ENCODE measurements around the gene MAP3K3. TPM values are rescaled to one million over a fixed set of nuclear protein-coding genes. Genes with fewer than 3 reads are reported as not detected.

The MAP3K3 gene
- polyA plus RNA-seq, 1 donor from 2014 or later: 16.6 TPM

DNA sequence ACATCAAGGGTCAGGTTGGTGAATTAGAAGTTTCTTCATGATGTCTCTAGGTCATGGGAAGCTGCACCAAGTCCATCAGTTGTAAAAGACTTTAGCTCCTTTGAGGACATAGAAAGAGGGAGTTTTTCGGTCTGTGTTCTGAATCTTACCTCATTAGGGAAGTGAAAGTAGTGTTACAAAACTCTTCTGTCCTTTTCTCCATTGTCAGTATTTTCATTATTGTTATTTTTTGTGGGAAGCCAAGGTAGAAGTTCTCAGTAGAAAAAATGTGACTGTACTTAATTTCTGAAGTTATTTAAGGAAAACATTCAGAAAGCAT, 24.2 kb downstream of the MAP3K3 start:
- no peaks in the 10 kb centered on the region for H3K9me2 ChIP-seq (ENCODE audit: insufficient read depth, low read length)
- no peaks in the 10 kb centered on the region for H3K9me3 ChIP-seq (ENCODE audit: low read length)
- H3K79me2 ChIP-seq (replicated peaks; ENCODE audit: insufficient read depth, low read length): no peaks in the 10 kb centered on the region
- no peak overlapping the region for H3K4me2 ChIP-seq (ENCODE audit: low read length)
- H3K27me3 ChIP-seq (ENCODE audit: insufficient read depth, low read depth, low read length): no peaks in the 10 kb centered on the region
- no peak overlapping the region for H3K27ac ChIP-seq (ENCODE audit: low read length)
- H4K20me1 ChIP-seq (ENCODE audit: insufficient read depth): no peaks in the 10 kb centered on the region
- TF ChIP-seq EZH2 (IDR thresholded peaks at IDR 0.05; ENCODE audit: borderline replicate concordance, insufficient read depth, low read length, poor library complexity, severe bottlenecking) (no peak), EP300 (conservative IDR thresholded peaks at IDR 0.05; ENCODE audit: poor library complexity, severe bottlenecking) (no peak), TAF1 (IDR thresholded peaks at IDR 0.05; ENCODE audit: low read depth) (no peak), SMC3 (conservative IDR thresholded peaks at IDR 0.05; ENCODE audit: poor library complexity) (no peak)
- TF ChIP-seq, protein P1, sequence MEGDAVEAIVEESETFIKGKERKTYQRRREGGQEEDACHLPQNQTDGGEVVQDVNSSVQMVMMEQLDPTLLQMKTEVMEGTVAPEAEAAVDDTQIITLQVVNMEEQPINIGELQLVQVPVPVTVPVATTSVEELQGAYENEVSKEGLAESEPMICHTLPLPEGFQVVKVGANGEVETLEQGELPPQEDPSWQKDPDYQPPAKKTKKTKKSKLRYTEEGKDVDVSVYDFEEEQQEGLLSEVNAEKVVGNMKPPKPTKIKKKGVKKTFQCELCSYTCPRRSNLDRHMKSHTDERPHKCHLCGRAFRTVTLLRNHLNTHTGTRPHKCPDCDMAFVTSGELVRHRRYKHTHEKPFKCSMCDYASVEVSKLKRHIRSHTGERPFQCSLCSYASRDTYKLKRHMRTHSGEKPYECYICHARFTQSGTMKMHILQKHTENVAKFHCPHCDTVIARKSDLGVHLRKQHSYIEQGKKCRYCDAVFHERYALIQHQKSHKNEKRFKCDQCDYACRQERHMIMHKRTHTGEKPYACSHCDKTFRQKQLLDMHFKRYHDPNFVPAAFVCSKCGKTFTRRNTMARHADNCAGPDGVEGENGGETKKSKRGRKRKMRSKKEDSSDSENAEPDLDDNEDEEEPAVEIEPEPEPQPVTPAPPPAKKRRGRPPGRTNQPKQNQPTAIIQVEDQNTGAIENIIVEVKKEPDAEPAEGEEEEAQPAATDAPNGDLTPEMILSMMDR (IDR thresholded peaks at IDR 0.05; ENCODE audit: poor library complexity, severe bottlenecking): no peak
- H3K4me3 ChIP-seq (ENCODE audit: low read length): no peak overlapping the region
- no peak overlapping the region for H2AFZ ChIP-seq (ENCODE audit: low read depth, low read length)
- no peaks in the 10 kb centered on the region for H3K36me3 ChIP-seq (ENCODE audit: insufficient read depth, low read length)
- no peaks in the 10 kb centered on the region for H3F3A ChIP-seq (ENCODE audit: insufficient read depth, low read length, poor library complexity, severe bottlenecking)
- no peak overlapping the region for H3K9ac ChIP-seq (ENCODE audit: low read length)

DNA sequence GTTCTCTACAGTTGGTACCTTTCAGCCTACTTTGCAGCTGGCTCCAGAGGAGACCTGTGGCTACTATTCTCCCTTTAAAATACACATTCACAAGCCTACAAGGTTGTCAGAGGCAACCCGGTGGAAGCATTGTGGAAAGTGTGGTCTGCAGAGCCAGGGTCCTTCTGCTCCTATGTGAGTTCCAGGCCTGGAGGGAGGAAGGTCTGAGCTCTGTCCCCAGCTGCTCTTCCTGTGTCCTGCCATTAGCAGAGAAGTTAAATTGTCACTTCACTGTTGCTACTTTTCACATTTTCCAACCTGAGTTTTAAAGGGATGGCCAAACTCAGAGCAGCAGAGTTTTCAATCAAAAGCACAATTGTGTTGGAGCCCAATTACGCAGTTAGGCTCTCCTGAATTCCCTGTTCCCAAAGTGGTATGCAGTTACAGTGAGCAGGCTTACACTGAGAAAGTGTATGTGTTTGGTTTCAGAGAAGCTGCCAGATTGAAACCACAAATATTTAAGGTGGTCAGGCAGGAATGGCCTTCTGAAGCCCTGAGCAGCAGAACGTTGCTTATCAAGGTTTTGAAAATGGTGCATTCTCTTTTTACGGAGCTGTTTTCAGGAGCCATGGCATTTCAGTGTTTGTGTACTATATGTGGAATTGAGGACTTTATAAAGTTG, 25.0 kb downstream of the MAP3K3 start:
- Histone ChIP-seq H3K9ac (ENCODE audit: low read length) (no peak overlapping the region), H3K4me2 (ENCODE audit: low read length) (no peak overlapping the region), H3K27ac (ENCODE audit: low read length) (no peak overlapping the region)

DNA sequence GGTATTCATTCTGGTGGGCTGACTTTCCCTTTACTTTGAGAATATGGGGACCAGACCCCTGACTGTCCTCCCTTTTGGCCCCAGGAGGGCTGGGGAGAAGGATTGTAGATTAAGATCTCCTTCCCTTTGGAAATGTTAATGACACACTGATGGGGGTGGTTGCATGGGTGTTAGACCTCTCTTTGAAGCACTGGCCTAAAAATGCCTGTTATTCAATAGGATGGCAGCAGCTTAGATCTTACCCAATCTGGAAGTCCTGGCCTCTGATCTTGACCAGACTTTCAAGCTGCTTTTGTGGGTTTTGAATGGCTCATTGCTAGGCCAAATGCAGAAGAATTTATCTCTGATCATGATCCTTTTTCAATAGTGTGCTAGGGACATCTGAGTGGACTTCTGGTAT, 25.7 kb downstream of the MAP3K3 start:
- H3K27ac ChIP-seq (ENCODE audit: low read length): no peak overlapping the region
- TF ChIP-seq POLR2AphosphoS5 (IDR thresholded peaks at IDR 0.05): no peak
- no peak for TF ChIP-seq EZH2 (IDR thresholded peaks at IDR 0.05; ENCODE audit: borderline replicate concordance, insufficient read depth, low read length, poor library complexity, severe bottlenecking)
- TF ChIP-seq, protein P1 (IDR thresholded peaks at IDR 0.05; ENCODE audit: poor library complexity, severe bottlenecking): no peak
- TF ChIP-seq EP300 (conservative IDR thresholded peaks at IDR 0.05; ENCODE audit: poor library complexity, severe bottlenecking): no peak
- no peak for TF ChIP-seq TAF1 (IDR thresholded peaks at IDR 0.05; ENCODE audit: low read depth)
- no peak for TF ChIP-seq RAD21 (conservative IDR thresholded peaks at IDR 0.05)
- TF ChIP-seq, protein P2, sequence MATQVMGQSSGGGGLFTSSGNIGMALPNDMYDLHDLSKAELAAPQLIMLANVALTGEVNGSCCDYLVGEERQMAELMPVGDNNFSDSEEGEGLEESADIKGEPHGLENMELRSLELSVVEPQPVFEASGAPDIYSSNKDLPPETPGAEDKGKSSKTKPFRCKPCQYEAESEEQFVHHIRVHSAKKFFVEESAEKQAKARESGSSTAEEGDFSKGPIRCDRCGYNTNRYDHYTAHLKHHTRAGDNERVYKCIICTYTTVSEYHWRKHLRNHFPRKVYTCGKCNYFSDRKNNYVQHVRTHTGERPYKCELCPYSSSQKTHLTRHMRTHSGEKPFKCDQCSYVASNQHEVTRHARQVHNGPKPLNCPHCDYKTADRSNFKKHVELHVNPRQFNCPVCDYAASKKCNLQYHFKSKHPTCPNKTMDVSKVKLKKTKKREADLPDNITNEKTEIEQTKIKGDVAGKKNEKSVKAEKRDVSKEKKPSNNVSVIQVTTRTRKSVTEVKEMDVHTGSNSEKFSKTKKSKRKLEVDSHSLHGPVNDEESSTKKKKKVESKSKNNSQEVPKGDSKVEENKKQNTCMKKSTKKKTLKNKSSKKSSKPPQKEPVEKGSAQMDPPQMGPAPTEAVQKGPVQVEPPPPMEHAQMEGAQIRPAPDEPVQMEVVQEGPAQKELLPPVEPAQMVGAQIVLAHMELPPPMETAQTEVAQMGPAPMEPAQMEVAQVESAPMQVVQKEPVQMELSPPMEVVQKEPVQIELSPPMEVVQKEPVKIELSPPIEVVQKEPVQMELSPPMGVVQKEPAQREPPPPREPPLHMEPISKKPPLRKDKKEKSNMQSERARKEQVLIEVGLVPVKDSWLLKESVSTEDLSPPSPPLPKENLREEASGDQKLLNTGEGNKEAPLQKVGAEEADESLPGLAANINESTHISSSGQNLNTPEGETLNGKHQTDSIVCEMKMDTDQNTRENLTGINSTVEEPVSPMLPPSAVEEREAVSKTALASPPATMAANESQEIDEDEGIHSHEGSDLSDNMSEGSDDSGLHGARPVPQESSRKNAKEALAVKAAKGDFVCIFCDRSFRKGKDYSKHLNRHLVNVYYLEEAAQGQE (IDR thresholded peaks at IDR 0.05; ENCODE audit: borderline replicate concordance): no peak
- no peak for TF ChIP-seq SMC3 (conservative IDR thresholded peaks at IDR 0.05; ENCODE audit: poor library complexity)
- no peak for TF ChIP-seq MXI1 (conservative IDR thresholded peaks at IDR 0.05; ENCODE audit: poor library complexity, severe bottlenecking)
- no peaks in the 10 kb centered on the region for H3K9me3 ChIP-seq (ENCODE audit: low read length)
- H3K4me2 ChIP-seq (ENCODE audit: low read length): no peak overlapping the region
- H3F3A ChIP-seq (ENCODE audit: insufficient read depth, low read length, poor library complexity, severe bottlenecking): no peaks in the 10 kb centered on the region
- no peaks in the 10 kb centered on the region for H3K27me3 ChIP-seq (ENCODE audit: insufficient read depth, low read depth, low read length)
- H3K9me2 ChIP-seq (ENCODE audit: insufficient read depth, low read length): no peaks in the 10 kb centered on the region
- no peak overlapping the region for H2AFZ ChIP-seq (ENCODE audit: low read depth, low read length)
- H3K79me2 ChIP-seq (replicated peaks; ENCODE audit: insufficient read depth, low read length): no peaks in the 10 kb centered on the region
- no peaks in the 10 kb centered on the region for H3K36me3 ChIP-seq (ENCODE audit: insufficient read depth, low read length)
- H3K4me3 ChIP-seq (ENCODE audit: low read length): no peak overlapping the region
- no peaks in the 10 kb centered on the region for H4K20me1 ChIP-seq (ENCODE audit: insufficient read depth)
- H3K9ac ChIP-seq (ENCODE audit: low read length): no peak overlapping the region

More for the DNA sequence above, 25.0 kb downstream of the MAP3K3 start:
- H3K79me2 ChIP-seq (replicated peaks; ENCODE audit: insufficient read depth, low read length): no peaks in the 10 kb centered on the region
- no peaks in the 10 kb centered on the region for H3K9me2 ChIP-seq (ENCODE audit: insufficient read depth, low read length)
- no peaks in the 10 kb centered on the region for H3K9me3 ChIP-seq (ENCODE audit: low read length)
- H3F3A ChIP-seq (ENCODE audit: insufficient read depth, low read length, poor library complexity, severe bottlenecking): no peaks in the 10 kb centered on the region
- no peak overlapping the region for H3K4me3 ChIP-seq (ENCODE audit: low read length)
- no peak for TF ChIP-seq POLR2AphosphoS5 (IDR thresholded peaks at IDR 0.05)
- no peak overlapping the region for H2AFZ ChIP-seq (ENCODE audit: low read depth, low read length)
- no peaks in the 10 kb centered on the region for H3K36me3 ChIP-seq (ENCODE audit: insufficient read depth, low read length)
- H4K20me1 ChIP-seq (ENCODE audit: insufficient read depth): no peaks in the 10 kb centered on the region
- no peaks in the 10 kb centered on the region for H3K27me3 ChIP-seq (ENCODE audit: insufficient read depth, low read depth, low read length)
